B cell (primary cell): Measurements from ENCODE around the gene MYMK. TPM values are rescaled to one million over a fixed set of nuclear protein-coding genes. Genes with fewer than 3 reads are reported as not detected.

Source experiments
- ATAC-seq: fragments of 200-7000 bp; cut with Tn5 transposase; one replicate; pipeline ENCODE4 v1.10.0; 2021; ENCODE audit warnings: low read depth, mild to moderate bottlenecking, moderate number of reproducible peaks, moderate library complexity
- CTCF ChIA-PET: fragments of 350-600 bp; sonication (Branson Sonifier 250); formaldehyde crosslinking; loops from one replicate; lab custom pipeline; 2021; ENCODE audit warnings: antibody characterized with exemption, inconsistent platforms; lab: Charles Lee
- POLR2A ChIA-PET: fragments of 350-600 bp; sonication (Branson Sonifier 250); formaldehyde crosslinking; loops from one replicate; lab custom pipeline; 2021; ENCODE audit warnings: antibody characterized with exemption; lab: Charles Lee
- DNase-seq: peaks from one replicate; pipeline ENCODE4 v3.0.0; 2013
- H2AFZ ChIP-seq: 2 replicates; pipeline ENCODE4 v1.6.1; 2012; ENCODE audit warnings: mild to moderate bottlenecking, low read depth, low read length; ENCODE audit not compliant: insufficient read depth, poor library complexity, severe bottlenecking
- H3K27ac ChIP-seq, 2 donors: 1 replicate in 1 of 2; 2 replicates in 1 of 2; pipeline ENCODE4 v1.5.1; 2012 to 2013; ENCODE audit warnings: low read length in 2 of 2, mild to moderate bottlenecking in 2 of 2, moderate library complexity in 1 of 2
- H3K27me3 ChIP-seq, 4 experiments: fragments of 200-600 bp in 1 of 4; sonication (generic) in 1 of 4; replicated peaks in 1 of 4; 1 replicate in 2 of 4; 2 replicates in 2 of 4; pipeline versions ENCODE4 v1.6.1 to v1.7.0; 2013 to 2016; ENCODE audit warnings: low read length in 3 of 4, mild to moderate bottlenecking in 2 of 4, mixed read lengths in 1 of 4, moderate library complexity in 1 of 4; ENCODE audit not compliant: insufficient read depth in 4 of 4, control insufficient read depth in 3 of 4; ENCODE audit errors: control extremely low read depth in 1 of 4
- H3K36me3 ChIP-seq, 2 experiments: replicated peaks in 1 of 2; 1 replicate in 1 of 2; 2 replicates in 1 of 2; pipeline versions ENCODE4 v1.6.1 to v1.7.1; 2013; ENCODE audit warnings: low read length in 1 of 2; ENCODE audit not compliant: insufficient read depth in 2 of 2, control insufficient read depth in 1 of 2; ENCODE audit errors: control extremely low read depth in 1 of 2, extremely low read depth in 1 of 2
- H3K4me1 ChIP-seq, 2 donors: fragments of 200-600 bp in 1 of 2; sonication (generic) in 1 of 2; 1 replicate in 1 of 2; 2 replicates in 1 of 2; pipeline versions ENCODE4 v1.5.1 to v1.6.1; 2013 to 2017; ENCODE audit warnings: low read length in 2 of 2; ENCODE audit not compliant: control insufficient read depth in 2 of 2, insufficient read depth in 2 of 2
- H3K4me2 ChIP-seq: replicated peaks from 2 replicates; pipeline ENCODE3; 2012; ENCODE audit warnings: mild to moderate bottlenecking, low read depth, low read length; ENCODE audit not compliant: poor library complexity, severe bottlenecking
- H3K4me3 ChIP-seq, 5 experiments: fragments of 200-600 bp in 1 of 5; sonication (generic) in 1 of 5; 1 replicate in 3 of 5; 2 replicates in 2 of 5; pipeline versions ENCODE4 v1.5.1 to v1.7.0; 2011 to 2016; ENCODE audit warnings: low read length in 4 of 5, mild to moderate bottlenecking in 4 of 5, low read depth in 2 of 5, control low read depth in 1 of 5, moderate library complexity in 1 of 5; ENCODE audit not compliant: insufficient read depth in 1 of 5; ENCODE audit errors: control extremely low read depth in 1 of 5, extremely low read depth in 1 of 5
- H3K79me2 ChIP-seq: fragments of 200-600 bp; sonication (generic); one replicate; pipeline ENCODE4 v1.6.0; 2016; ENCODE audit warnings: low read length; ENCODE audit not compliant: control insufficient read depth, insufficient read depth
- H3K9ac ChIP-seq: fragments of 200-600 bp; sonication (generic); 2 replicates; pipeline ENCODE4 v1.6.1; 2017; ENCODE audit warnings: mild to moderate bottlenecking, low read length, moderate library complexity
- H3K9me3 ChIP-seq, 3 donors: one replicate each; pipeline versions ENCODE4 v1.6.1 to v1.7.1; 2013; ENCODE audit warnings: low read length in 2 of 3; ENCODE audit not compliant: control insufficient read depth in 2 of 3, insufficient read depth in 1 of 3; ENCODE audit errors: control extremely low read depth in 1 of 3
- H4K20me1 ChIP-seq: 2 replicates; pipeline ENCODE4 v1.6.0; 2012; ENCODE audit warnings: mild to moderate bottlenecking, low read length; ENCODE audit not compliant: insufficient read depth, control insufficient read depth, poor library complexity, severe bottlenecking
- H3K27ac Mint-ChIP-seq: one replicate; pipeline ENCODE4 v1.8.0; 2021; ENCODE audit warnings: mixed read lengths
- H3K27me3 Mint-ChIP-seq: one replicate; pipeline ENCODE4 v1.8.0; 2021; ENCODE audit warnings: mixed read lengths
- H3K4me1 Mint-ChIP-seq: one replicate; pipeline ENCODE4 v1.8.0; 2021; ENCODE audit warnings: mixed read lengths
- H3K4me3 Mint-ChIP-seq: one replicate; pipeline ENCODE4 v1.8.0; 2021; ENCODE audit warnings: mixed read lengths
- H3K9me3 Mint-ChIP-seq: one replicate; pipeline ENCODE4 v1.8.0; 2022; ENCODE audit warnings: mixed read lengths; ENCODE audit not compliant: insufficient read depth
- CTCF ChIP-seq: fragments of 200-600 bp; IDR thresholded peaks from one replicate; pipeline ENCODE4 v1.8.0; 2022; ENCODE audit warnings: antibody characterized with exemption, mild to moderate bottlenecking
- EZH2 ChIP-seq: IDR thresholded peaks from 2 replicates; pipeline ENCODE4 v1.6.1; 2012; ENCODE audit warnings: borderline replicate concordance, low read depth, mild to moderate bottlenecking, moderate library complexity, low read length; ENCODE audit not compliant: insufficient read depth, poor library complexity, severe bottlenecking
- WGBS: methylation state at CpG from one replicate; pipeline ENCODE4 v1.1.5; 2013; ENCODE audit warnings: missing lambda C conversion rate; ENCODE audit not compliant: insufficient coverage; 5-methylcytosine and 5-hydroxymethylcytosine counted together
- intact Hi-C: fragments of 100-400 bp; cut with micrococcal nuclease; formaldehyde crosslinking; loops from one replicate; pipeline ENCODE4 v1.10.0; 2022
- polyA plus RNA-seq: library from polyadenylated mRNA; depleted of rRNA; stranded (reverse); fragments of >200 nt; gene quantifications from 2 replicates; pipeline ENCODE4 v1.2.3, GENCODE V29; 2012
- total RNA-seq, 2 donors: library from RNA; stranded (reverse); fragments of 120-200 nt in 1 of 2; gene quantifications; 1 replicate in 1 of 2; 2 replicates in 1 of 2; pipeline versions ENCODE4 v1.2.3 to v1.2.4, GENCODE V29; 2013 to 2022

The MYMK gene
- total and polyA plus RNA-seq, 2 donors (not counting 1 experiment from before 2014, with no cell fraction given): not detected

- DNase-seq (no peak), ATAC-seq (no peak)
- no peak overlapping the region for H3K4me3 Mint-ChIP-seq
- Histone ChIP-seq H3K9me3 (peaks cover 0 to 3% (median 0%) of the 10 kb centered on the region in 3 donors), H3K79me2 (no peaks in the 10 kb centered on the region), H3K4me3 (no peak overlapping the region), H3K27me3 (peaks cover 0 to 61% (median 10%) of the 10 kb centered on the region in 4 experiments), H3K4me1 (peaks cover 7 to 18% of the 10 kb centered on the region in 2 donors), H3K36me3 (no peaks in the 10 kb centered on the region), H3K9ac (no peak overlapping the region), H3K27ac (no peak overlapping the region), H3K4me2 (no peak overlapping the region), H4K20me1 (no peaks in the 10 kb centered on the region), H2AFZ (no peak overlapping the region)
- peaks cover 13% of the 10 kb centered on the region for H3K4me1 Mint-ChIP-seq
- WGBS: 89% methylated on average over 9 of the region's 9 CpGs
- no peaks in the 10 kb centered on the region for H3K9me3 Mint-ChIP-seq
- peaks cover 39% of the 10 kb centered on the region for H3K27me3 Mint-ChIP-seq
- no peak overlapping the region for H3K27ac Mint-ChIP-seq
- ChIA-PET CTCF (no interaction called here), POLR2A (no interaction called here)
- TF ChIP-seq CTCF (no peak), EZH2 (no peak)
- intact Hi-C loops: loop anchor here (5.0 kb wide), 3 partner anchors 196 to 566 kb away; partner anchors contain the start of gene VAV2
Observed at GRCh38 chr9:133531293-133531692, 6.5 kb upstream of the MYMK start.

- ChIA-PET CTCF (no interaction called here), POLR2A (no interaction called here)
- Histone ChIP-seq H3K4me2 (no peak overlapping the region), H3K4me1 (peaks cover 7 to 18% of the 10 kb centered on the region in 2 donors), H3K4me3 (no peak overlapping the region), H3K9me3 (peaks cover 0 to 3% (median 0%) of the 10 kb centered on the region in 3 donors), H3K9ac (no peak overlapping the region), H3K79me2 (no peaks in the 10 kb centered on the region), H3K27me3 (peaks cover 0 to 50% (median 10%) of the 10 kb centered on the region in 4 experiments), H3K27ac (no peak overlapping the region), H3K36me3 (no peaks in the 10 kb centered on the region), H2AFZ (no peak overlapping the region), H4K20me1 (no peaks in the 10 kb centered on the region)
- Mint-ChIP-seq H3K4me1 (peaks cover 13% of the 10 kb centered on the region), H3K27ac (no peak overlapping the region), H3K27me3 (peaks cover 41% of the 10 kb centered on the region), H3K9me3 (no peaks in the 10 kb centered on the region), H3K4me3 (no peak overlapping the region)
- TF ChIP-seq CTCF (no peak), EZH2 (no peak)
- intact Hi-C loops: loop anchor here (5.0 kb wide), 3 partner anchors 197 to 567 kb away; partner anchors contain the start of gene VAV2
- DNase-seq (no peak), ATAC-seq (no peak)
- 88% methylated on average over 7 of the region's 7 CpGs for WGBS
Observed at GRCh38 chr9:133529874-133530273, 5.1 kb upstream of the MYMK start.
